ENCODE measurements around the gene SNRK.

DNA sequence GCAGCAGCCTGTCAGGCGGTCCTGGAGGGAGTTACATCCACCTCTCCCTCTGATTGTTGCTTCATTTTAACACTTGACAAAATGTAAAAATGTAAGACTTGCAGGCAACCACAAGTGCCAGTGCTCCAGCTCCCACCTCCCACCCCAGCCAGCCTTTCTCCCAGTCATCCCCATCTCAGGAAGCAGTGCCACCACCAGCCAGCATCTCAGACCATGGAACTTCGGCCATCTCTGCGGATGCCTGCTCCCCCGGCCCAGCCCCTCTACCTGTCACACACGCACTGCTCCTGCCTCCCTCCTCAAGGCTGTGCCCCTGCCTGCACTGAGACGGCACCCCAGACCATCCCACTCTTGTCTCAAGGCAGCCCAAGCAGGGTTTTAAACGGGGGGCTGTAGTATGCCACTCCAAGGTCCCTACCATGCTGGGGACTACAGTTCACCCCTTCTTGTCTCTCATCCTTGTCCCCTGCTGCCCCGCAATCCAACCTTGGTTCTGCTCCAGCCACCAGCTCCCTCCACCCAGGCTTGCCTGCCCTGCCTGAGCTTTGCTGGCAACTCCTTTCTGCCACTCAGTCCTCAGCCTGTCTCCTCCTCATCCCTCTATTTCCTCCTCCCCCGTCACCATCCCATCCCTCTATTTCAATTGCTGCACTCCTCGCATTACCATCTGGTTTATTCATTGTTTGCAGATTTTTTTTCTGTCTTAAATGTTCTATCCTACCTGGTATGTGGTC lies 85.8 kb downstream of the SNRK start:
- TF ChIP-seq EZH2 (IDR thresholded peaks at IDR 0.05; ENCODE audit: borderline replicate concordance, low read depth, low read length, poor library complexity, severe bottlenecking), result no peak
- TF ChIP-seq, protein P1, sequence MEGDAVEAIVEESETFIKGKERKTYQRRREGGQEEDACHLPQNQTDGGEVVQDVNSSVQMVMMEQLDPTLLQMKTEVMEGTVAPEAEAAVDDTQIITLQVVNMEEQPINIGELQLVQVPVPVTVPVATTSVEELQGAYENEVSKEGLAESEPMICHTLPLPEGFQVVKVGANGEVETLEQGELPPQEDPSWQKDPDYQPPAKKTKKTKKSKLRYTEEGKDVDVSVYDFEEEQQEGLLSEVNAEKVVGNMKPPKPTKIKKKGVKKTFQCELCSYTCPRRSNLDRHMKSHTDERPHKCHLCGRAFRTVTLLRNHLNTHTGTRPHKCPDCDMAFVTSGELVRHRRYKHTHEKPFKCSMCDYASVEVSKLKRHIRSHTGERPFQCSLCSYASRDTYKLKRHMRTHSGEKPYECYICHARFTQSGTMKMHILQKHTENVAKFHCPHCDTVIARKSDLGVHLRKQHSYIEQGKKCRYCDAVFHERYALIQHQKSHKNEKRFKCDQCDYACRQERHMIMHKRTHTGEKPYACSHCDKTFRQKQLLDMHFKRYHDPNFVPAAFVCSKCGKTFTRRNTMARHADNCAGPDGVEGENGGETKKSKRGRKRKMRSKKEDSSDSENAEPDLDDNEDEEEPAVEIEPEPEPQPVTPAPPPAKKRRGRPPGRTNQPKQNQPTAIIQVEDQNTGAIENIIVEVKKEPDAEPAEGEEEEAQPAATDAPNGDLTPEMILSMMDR (conservative IDR thresholded peaks at IDR 0.05; ENCODE audit: low read depth, low read length), result no peak

Measured in A673 (cell line).